Measurements from ENCODE around the gene COL16A1. TPM values are rescaled to one million over a fixed set of nuclear protein-coding genes. Genes with fewer than 3 reads are reported as not detected.
A peak's percentile ranks its signal among the peaks of the same experiment; 100 is the strongest.

The COL16A1 gene
- total and polyA plus RNA-seq, 7 donors = 4.6 to 271 (median 43.1) TPM

DNA sequence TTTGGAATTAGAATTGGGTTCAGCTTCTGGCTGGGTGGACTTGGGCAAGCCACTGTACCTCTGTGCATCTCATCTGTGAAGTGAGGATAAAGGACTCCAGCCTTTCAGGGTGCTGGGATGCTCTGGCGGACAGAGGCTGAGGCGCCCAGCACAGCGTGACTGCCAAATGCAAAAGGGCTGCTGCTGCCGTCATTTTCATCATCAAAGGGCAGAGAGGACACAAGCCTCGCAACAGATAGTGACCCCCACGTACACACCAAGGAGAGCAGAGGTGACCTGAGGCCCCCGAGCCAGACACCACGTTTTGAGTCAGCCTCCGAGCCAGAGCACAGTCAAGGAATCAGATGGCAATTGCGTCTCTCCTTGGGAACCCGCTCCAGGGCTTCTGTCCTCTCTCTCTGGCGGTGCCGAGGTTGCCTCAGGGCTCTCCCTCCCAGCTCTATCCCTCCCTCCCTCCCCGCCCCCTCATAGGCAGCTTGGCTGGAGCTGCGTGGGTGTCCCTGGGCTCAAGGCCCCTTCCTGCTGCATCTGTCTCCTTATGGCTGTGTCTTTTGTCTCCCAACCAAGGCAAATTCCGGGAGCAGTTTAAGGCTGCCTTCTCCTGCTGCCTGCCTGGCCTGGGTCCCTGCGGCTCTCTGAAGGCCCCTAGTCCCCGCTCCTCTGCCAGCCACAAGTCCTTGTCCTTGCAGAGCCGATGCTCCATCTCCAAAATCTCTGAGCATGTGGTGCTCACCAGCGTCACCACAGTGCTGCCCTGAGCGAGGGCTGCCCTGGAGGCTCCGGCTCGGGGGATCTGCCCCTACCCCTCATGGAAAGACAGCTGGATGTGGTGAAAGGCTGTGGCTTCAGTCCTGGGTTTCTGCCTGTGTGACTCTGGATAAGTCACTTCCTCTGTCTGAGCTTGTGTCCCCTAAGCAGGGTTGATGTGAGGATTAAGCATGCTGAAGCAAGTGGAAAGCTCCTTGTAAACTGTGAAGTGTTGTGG is 77.3 kb downstream of the COL16A1 start:
- peaks cover 0 to 33% (median 27%) of the 10 kb centered on the region in 4 donors for H3K4me1 ChIP-seq
- no peak for TF ChIP-seq POLR2A (IDR thresholded peaks at IDR 0.05)
- TF ChIP-seq, protein P1, sequence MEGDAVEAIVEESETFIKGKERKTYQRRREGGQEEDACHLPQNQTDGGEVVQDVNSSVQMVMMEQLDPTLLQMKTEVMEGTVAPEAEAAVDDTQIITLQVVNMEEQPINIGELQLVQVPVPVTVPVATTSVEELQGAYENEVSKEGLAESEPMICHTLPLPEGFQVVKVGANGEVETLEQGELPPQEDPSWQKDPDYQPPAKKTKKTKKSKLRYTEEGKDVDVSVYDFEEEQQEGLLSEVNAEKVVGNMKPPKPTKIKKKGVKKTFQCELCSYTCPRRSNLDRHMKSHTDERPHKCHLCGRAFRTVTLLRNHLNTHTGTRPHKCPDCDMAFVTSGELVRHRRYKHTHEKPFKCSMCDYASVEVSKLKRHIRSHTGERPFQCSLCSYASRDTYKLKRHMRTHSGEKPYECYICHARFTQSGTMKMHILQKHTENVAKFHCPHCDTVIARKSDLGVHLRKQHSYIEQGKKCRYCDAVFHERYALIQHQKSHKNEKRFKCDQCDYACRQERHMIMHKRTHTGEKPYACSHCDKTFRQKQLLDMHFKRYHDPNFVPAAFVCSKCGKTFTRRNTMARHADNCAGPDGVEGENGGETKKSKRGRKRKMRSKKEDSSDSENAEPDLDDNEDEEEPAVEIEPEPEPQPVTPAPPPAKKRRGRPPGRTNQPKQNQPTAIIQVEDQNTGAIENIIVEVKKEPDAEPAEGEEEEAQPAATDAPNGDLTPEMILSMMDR (IDR thresholded peaks at IDR 0.05) = no peak
- intact Hi-C loops (cut with DNase I) = no loop called here
- H3K27ac ChIP-seq = peak overlapping the region in 3 of 4 donors; percentile 64 to 77 (median 74)
- no peak overlapping the region for H3K4me3 ChIP-seq
- no peak for DNase-seq
- no peaks in the 10 kb centered on the region for H3K9me3 ChIP-seq
- WGBS, 2 donors = 81 to 86% methylated on average over 23 of the region's 23 CpGs
- peaks cover 0 to 39% (median 26%) of the 10 kb centered on the region in 4 donors for H3K36me3 ChIP-seq
- no peaks in the 10 kb centered on the region for H3K27me3 ChIP-seq

DNA sequence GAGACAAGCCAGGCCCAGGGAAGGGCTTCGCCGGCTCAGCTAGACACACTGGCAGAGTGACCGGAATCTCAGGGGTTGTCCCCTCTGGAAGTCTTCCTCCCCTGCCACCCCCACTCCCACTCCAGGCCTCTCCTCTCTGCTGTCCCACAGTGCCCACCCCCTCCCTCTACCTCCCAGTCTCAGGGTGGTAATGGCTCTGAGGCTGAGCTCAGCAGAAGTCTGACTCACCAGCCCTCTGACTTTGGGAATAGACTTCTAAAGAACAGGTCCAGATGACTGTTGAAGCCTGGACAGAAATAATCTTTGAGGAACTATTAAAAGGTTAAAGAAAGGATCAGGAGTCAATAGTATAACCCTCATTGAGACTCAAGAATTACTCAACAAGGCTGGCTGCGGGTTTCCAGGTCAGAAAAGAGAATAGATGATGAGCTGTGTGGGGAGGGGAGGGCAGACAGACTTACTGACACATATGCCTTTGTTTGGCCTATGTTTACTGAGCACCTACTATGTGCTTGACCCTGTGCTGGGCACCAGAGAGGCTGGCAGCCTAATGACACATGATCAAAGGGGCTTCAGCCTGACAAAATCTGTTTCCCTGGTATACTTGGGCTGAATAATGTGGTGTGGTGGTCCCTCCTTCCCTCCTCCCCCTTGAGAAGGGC is 78.1 kb downstream of the COL16A1 start:
- H3K4me1 ChIP-seq = peaks cover 0 to 33% (median 27%) of the 10 kb centered on the region in 4 donors
- no peak for DNase-seq
- H3K4me3 ChIP-seq = no peak overlapping the region
- H3K9me3 ChIP-seq = no peaks in the 10 kb centered on the region
- no peaks in the 10 kb centered on the region for H3K27me3 ChIP-seq
- TF ChIP-seq POLR2A (IDR thresholded peaks at IDR 0.05) (no peak), EP300 (IDR thresholded peaks at IDR 0.05) (no peak), POLR2AphosphoS5 (IDR thresholded peaks at IDR 0.05) (no peak)
- TF ChIP-seq, protein P1 (IDR thresholded peaks at IDR 0.05) = no peak
- intact Hi-C loops (cut with DNase I) = no loop called here
- 85 to 95% methylated on average over 4 of the region's 4 CpGs for WGBS, 2 donors
- H3K27ac ChIP-seq = peak overlapping the region in 2 of 4 donors; percentile 74 to 77
- H3K36me3 ChIP-seq = peaks cover 0 to 31% (median 25%) of the 10 kb centered on the region in 4 donors

DNA sequence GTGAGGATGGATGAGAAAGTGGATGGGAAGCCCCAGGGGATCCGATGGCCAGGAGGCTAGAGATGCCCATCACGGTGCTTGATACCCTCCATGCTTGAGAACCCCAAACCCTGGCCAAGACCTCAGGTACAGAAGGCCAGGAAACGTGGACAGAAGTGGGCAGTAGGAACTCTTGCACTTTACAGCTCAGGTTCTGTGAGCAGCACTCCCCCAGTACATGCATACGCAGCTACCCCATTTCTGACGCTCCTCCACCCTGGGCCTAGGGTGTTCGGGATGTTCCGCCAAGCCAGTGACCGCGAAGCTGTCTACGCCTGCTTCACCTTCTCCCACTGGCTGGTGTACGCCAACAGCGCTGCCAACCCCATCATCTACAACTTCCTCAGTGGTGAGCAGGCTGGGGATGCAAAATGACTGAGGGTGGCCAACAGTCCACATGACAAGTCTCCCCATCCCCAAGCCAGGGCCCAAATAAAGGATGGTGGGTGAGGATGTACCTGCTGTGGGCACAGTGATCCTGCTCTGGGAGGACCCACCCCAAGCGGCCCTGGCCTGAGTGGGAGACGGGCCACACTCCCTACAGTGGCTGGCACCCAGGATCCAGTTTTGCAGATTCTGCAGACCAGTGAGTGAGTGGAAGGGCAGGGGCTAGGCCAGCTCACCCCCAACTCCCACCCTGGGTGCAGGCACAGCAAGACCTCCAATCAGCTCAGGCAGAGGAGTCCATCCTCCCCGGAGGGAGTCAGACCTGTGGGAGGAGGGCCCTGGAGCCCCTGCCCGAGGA is 78.9 kb downstream of the COL16A1 start:
- DNase-seq = no peak
- intact Hi-C loops (cut with DNase I) = no loop called here
- peaks cover 0 to 33% (median 27%) of the 10 kb centered on the region in 4 donors for H3K4me1 ChIP-seq
- H3K27ac ChIP-seq = peak overlapping the region in 1 of 4 donors; percentile 77
- 94 to 95% methylated on average over 16 of the region's 16 CpGs for WGBS, 2 donors
- no peaks in the 10 kb centered on the region for H3K9me3 ChIP-seq
- no peak overlapping the region for H3K4me3 ChIP-seq
- H3K27me3 ChIP-seq = no peaks in the 10 kb centered on the region
- H3K36me3 ChIP-seq = peaks cover 0 to 23% (median 18%) of the 10 kb centered on the region in 4 donors
- TF ChIP-seq POLR2A (IDR thresholded peaks at IDR 0.05) = no peak
- TF ChIP-seq EP300 (IDR thresholded peaks at IDR 0.05) = no peak
- TF ChIP-seq, protein P1 (IDR thresholded peaks at IDR 0.05) = no peak

DNA sequence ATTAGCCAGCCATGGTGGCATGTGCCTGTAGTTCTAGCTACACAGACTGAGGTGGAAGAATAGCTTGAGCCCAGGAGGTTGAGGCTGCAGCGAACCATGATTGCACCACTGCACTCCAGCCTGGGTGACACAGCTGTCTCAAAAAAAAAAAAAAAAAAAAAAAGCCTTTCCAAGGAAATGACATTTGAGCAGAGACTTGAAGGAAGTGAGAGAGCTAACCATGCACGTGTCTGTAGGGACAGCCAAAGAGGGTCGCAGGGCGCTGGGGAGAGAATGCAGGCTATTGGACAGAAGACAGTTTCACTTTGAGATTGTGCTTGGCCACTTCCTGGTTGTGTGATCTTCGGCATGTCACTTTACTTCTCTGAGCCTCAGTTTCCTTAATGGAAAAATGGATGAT is 79.5 kb downstream of the COL16A1 start:
- no peaks in the 10 kb centered on the region for H3K9me3 ChIP-seq
- 64 to 74% methylated on average over 5 of the region's 5 CpGs for WGBS, 2 donors
- H3K4me3 ChIP-seq = no peak overlapping the region
- intact Hi-C loops (cut with DNase I) = no loop called here
- H3K27me3 ChIP-seq = no peaks in the 10 kb centered on the region
- no peak overlapping the region for H3K27ac ChIP-seq
- no peak for DNase-seq
- TF ChIP-seq, protein P1 (IDR thresholded peaks at IDR 0.05) = no peak
- TF ChIP-seq POLR2AphosphoS5 (IDR thresholded peaks at IDR 0.05) (no peak), POLR2A (IDR thresholded peaks at IDR 0.05) (no peak), EP300 (IDR thresholded peaks at IDR 0.05) (no peak)
- peaks cover 0 to 33% (median 27%) of the 10 kb centered on the region in 4 donors for H3K4me1 ChIP-seq
- peaks cover 0 to 17% (median 12%) of the 10 kb centered on the region in 4 donors for H3K36me3 ChIP-seq

Measured in sigmoid colon (tissue), 7 donors.